Ishikawa (cell line): ENCODE results near the gene EGFR.

Experiments
- CEBPB ChIP-seq: IDR thresholded peaks from 2 replicates; pipeline ENCODE4 v1.6.1; 2012
- CREB1 ChIP-seq: IDR thresholded peaks from 2 replicates; pipeline ENCODE4 v1.6.1; 2012; ENCODE audit warnings: low read depth
- EP300 ChIP-seq: IDR thresholded peaks from 2 replicates; pipeline ENCODE4 v1.6.1; 2012; ENCODE audit warnings: borderline replicate concordance
- FOXM1 ChIP-seq: IDR thresholded peaks from 2 replicates; pipeline ENCODE4 v1.6.1; 2012; ENCODE audit warnings: low read depth, borderline replicate concordance
- RAD21 ChIP-seq: IDR thresholded peaks from 2 replicates; pipeline ENCODE4 v1.6.1; 2012; ENCODE audit warnings: low read depth
- TAF1 ChIP-seq: IDR thresholded peaks from 2 replicates; pipeline ENCODE4 v1.6.1; 2012; ENCODE audit warnings: low read depth, mild to moderate bottlenecking
- TF ChIP-seq, protein P1 (sequence below): IDR thresholded peaks from 2 replicates; pipeline ENCODE4 v1.6.1; 2012
- TF ChIP-seq, protein P2 (sequence below): IDR thresholded peaks from 2 replicates; pipeline ENCODE4 v1.6.1; 2012
- TF ChIP-seq, protein P3 (sequence below): IDR thresholded peaks from 2 replicates; pipeline ENCODE4 v1.6.1; 2012; ENCODE audit warnings: low read depth, mild to moderate bottlenecking

DNA sequence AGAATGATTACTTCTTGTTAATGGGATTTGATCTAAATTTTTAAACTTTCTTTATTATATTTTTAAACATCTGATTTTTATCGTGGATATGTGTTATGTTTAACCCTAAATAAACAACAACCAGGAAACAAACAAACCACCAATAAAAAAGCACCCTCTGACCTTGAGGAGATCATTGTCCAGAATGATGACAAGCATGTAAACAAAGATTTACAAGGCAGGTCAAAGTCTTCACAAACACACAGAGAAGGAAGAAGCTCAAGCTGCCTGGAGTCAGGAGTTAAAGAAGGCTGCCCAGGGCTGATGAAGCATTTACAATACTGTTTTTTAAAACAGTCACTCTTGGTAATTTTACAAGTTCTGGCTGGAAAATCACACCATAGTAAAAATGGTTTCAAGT is 31.0 kb upstream of the EGFR start:
- no peak for TF ChIP-seq RAD21
- TF ChIP-seq EP300: no peak
- TF ChIP-seq, protein P1, sequence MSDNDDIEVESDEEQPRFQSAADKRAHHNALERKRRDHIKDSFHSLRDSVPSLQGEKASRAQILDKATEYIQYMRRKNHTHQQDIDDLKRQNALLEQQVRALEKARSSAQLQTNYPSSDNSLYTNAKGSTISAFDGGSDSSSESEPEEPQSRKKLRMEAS: no peak
- no peak for TF ChIP-seq CREB1
- no peak for TF ChIP-seq TAF1
- TF ChIP-seq, protein P2, sequence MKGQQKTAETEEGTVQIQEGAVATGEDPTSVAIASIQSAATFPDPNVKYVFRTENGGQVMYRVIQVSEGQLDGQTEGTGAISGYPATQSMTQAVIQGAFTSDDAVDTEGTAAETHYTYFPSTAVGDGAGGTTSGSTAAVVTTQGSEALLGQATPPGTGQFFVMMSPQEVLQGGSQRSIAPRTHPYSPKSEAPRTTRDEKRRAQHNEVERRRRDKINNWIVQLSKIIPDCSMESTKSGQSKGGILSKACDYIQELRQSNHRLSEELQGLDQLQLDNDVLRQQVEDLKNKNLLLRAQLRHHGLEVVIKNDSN: no peak
- no peak for TF ChIP-seq CEBPB
- TF ChIP-seq, protein P3, sequence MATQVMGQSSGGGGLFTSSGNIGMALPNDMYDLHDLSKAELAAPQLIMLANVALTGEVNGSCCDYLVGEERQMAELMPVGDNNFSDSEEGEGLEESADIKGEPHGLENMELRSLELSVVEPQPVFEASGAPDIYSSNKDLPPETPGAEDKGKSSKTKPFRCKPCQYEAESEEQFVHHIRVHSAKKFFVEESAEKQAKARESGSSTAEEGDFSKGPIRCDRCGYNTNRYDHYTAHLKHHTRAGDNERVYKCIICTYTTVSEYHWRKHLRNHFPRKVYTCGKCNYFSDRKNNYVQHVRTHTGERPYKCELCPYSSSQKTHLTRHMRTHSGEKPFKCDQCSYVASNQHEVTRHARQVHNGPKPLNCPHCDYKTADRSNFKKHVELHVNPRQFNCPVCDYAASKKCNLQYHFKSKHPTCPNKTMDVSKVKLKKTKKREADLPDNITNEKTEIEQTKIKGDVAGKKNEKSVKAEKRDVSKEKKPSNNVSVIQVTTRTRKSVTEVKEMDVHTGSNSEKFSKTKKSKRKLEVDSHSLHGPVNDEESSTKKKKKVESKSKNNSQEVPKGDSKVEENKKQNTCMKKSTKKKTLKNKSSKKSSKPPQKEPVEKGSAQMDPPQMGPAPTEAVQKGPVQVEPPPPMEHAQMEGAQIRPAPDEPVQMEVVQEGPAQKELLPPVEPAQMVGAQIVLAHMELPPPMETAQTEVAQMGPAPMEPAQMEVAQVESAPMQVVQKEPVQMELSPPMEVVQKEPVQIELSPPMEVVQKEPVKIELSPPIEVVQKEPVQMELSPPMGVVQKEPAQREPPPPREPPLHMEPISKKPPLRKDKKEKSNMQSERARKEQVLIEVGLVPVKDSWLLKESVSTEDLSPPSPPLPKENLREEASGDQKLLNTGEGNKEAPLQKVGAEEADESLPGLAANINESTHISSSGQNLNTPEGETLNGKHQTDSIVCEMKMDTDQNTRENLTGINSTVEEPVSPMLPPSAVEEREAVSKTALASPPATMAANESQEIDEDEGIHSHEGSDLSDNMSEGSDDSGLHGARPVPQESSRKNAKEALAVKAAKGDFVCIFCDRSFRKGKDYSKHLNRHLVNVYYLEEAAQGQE: no peak
- TF ChIP-seq FOXM1: no peak
